HG03432 (cell line): Measurements from ENCODE around the gene PURA.

Experiments
- ATAC-seq: cut with Tn5 transposase; IDR thresholded peaks from one replicate; pipeline ENCODE4 v1.9.1; 2021; ENCODE audit warnings: mild to moderate bottlenecking, moderate library complexity; ENCODE audit not compliant: unreplicated experiment

Gene PURA

GRCh38 chr5:140109759-140110645 is 3.9 kb upstream of the PURA start:
- no peak for ATAC-seq

- ATAC-seq, result no peak
Measured at GRCh38 chr5:140110646-140110957, 3.3 kb upstream of the PURA start.

GRCh38 chr5:140111011-140111858 is 2.7 kb upstream of the PURA start:
- no peak for ATAC-seq

- ATAC-seq, result no peak
Measured at GRCh38 chr5:140111859-140112551, 1.9 kb upstream of the PURA start.

- peak; percentile 1 for ATAC-seq
Measured at GRCh38 chr5:140112685-140113179, 1.2 kb upstream of the PURA start.

GRCh38 chr5:140113180-140113698 is 670 bp upstream of the PURA start:
- peak; percentile 1 for ATAC-seq

GRCh38 chr5:140114341-140115185 is 654 bp downstream of the PURA start:
- ATAC-seq, result peak; percentile 38

- ATAC-seq, result no peak
Measured at GRCh38 chr5:140115186-140115500, 1.2 kb downstream of the PURA start.

GRCh38 chr5:140116716-140117115 is 2.8 kb downstream of the PURA start:
- no peak for ATAC-seq

GRCh38 chr5:140117523-140117922 is 3.6 kb downstream of the PURA start:
- no peak for ATAC-seq

- ATAC-seq, result no peak
Measured at GRCh38 chr5:140118302-140118936, 4.5 kb downstream of the PURA start.

- no peak for ATAC-seq
Measured at GRCh38 chr5:140125637-140126036, 11.7 kb downstream of the PURA start, which contains the start of gene IGIP. IGIP (plus strand) TSS chr5:140125937; CDS start chr5:140128477, 2,540 bp downstream.

GRCh38 chr5:140126315-140127012 is 12.6 kb downstream of the PURA start:
- ATAC-seq, result no peak

GRCh38 chr5:140128376-140128775 is 14.5 kb downstream of the PURA start:
- no peak for ATAC-seq

GRCh38 chr5:140130949-140131733 is 17.2 kb downstream of the PURA start:
- no peak for ATAC-seq

GRCh38 chr5:140131967-140132409 is 18.1 kb downstream of the PURA start:
- no peak for ATAC-seq

- no peak for ATAC-seq
Measured at GRCh38 chr5:140133514-140134167, 19.7 kb downstream of the PURA start.
